ENCODE measurements around the gene PXDN.

DNA sequence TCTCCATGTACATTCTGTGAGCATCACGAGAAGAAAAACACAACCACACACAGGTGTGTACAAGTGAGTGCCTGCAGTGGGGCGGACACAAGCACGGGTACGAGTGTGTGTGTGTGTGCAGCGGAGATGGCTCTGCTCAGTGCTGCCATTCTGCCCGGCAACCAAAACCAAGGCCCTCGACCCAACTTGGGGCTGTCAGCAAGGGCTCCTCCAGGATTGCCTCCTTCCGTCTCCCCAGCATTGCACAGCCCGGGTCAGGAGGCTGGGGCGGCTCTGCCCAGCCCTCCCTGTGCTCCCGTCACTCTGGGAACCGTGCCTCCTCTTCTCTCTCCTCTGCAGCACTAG, 66.5 kb downstream of the PXDN start:
- TF ChIP-seq RARB (CRISPR knock-in tag; IDR thresholded peaks at IDR 0.05) = no peak
- TF ChIP-seq CREB5 (CRISPR knock-in tag; IDR thresholded peaks at IDR 0.05; ENCODE audit: low read depth) = no peak
- no peak for TF ChIP-seq ZNF8 (CRISPR knock-in tag; IDR thresholded peaks at IDR 0.05)
- TF ChIP-seq PPARA (CRISPR knock-in tag; IDR thresholded peaks at IDR 0.05; ENCODE audit: borderline replicate concordance) = no peak
- no peak for TF ChIP-seq BACH2 (CRISPR knock-in tag; IDR thresholded peaks at IDR 0.05; ENCODE audit: borderline replicate concordance)
- TF ChIP-seq POU6F1 (CRISPR knock-in tag; IDR thresholded peaks at IDR 0.05; ENCODE audit: borderline replicate concordance, low read depth) = no peak
- no peak for TF ChIP-seq TCF4 (CRISPR knock-in tag; IDR thresholded peaks at IDR 0.05; ENCODE audit: borderline replicate concordance)
- no peak for TF ChIP-seq CSRNP3 (CRISPR knock-in tag; IDR thresholded peaks at IDR 0.05)
